Dendritic cell treated with granulocyte-macrophage colony-stimulating factor and Interleukin-4, amounts not matched to agents 40 ng/mL and 50 ng/mL, for 4 days (primary cell): ENCODE results near the gene NAALADL1.
"Not testable (repeated sequence)": the region's sequence is repeated elsewhere in the genome, so short reads cannot be mapped to it uniquely, and the experiment has no call there.

Experiments
- H3K27ac Mint-ChIP-seq: one replicate; pipeline ENCODE4 v1.8.0; 2022; ENCODE audit warnings: mild to moderate bottlenecking, mixed read lengths
- H3K27me3 Mint-ChIP-seq: one replicate; pipeline ENCODE4 v1.8.0; 2022; ENCODE audit warnings: mild to moderate bottlenecking, mixed read lengths
- H3K36me3 Mint-ChIP-seq: one replicate; pipeline ENCODE4 v1.8.0; 2022; ENCODE audit warnings: low read depth, mixed read lengths
- H3K4me1 Mint-ChIP-seq: one replicate; pipeline ENCODE4 v1.8.0; 2022; ENCODE audit warnings: low read depth, mixed read lengths
- H3K4me3 Mint-ChIP-seq: one replicate; pipeline ENCODE4 v1.8.0; 2022; ENCODE audit warnings: mild to moderate bottlenecking, moderate library complexity, mixed read lengths
- H3K9me3 Mint-ChIP-seq: one replicate; pipeline ENCODE4 v1.8.0; 2022; ENCODE audit warnings: mixed read lengths
- intact Hi-C: fragments of 100-400 bp; cut with micrococcal nuclease; formaldehyde crosslinking; loops from one replicate; pipeline ENCODE4 v1.15.0; 2022

The NAALADL1 gene

GRCh38 chr11:65026810-65027209, 31.5 kb downstream of the NAALADL1 start:
- Mint-ChIP-seq H3K36me3 (peaks cover 30% of the 10 kb centered on the region), H3K9me3 (no peaks in the 10 kb centered on the region), H3K4me1 (peaks cover 25% of the 10 kb centered on the region), H3K27ac (peak overlapping the region; percentile 80), H3K4me3 (peak overlapping the region; percentile 75), H3K27me3 (no peaks in the 10 kb centered on the region)
- intact Hi-C loops = loop anchor here (1.0 to 2.0 kb wide), 6 partner anchors 13 to 110 kb away; partner anchors contain the start of genes ARL2, ATG2A, CDCA5 and PPP2R5B

- H3K27me3 Mint-ChIP-seq, H3K9me3 Mint-ChIP-seq, intact Hi-C loops, H3K4me3 Mint-ChIP-seq, H3K27ac Mint-ChIP-seq: not testable (repeated sequence)
- Mint-ChIP-seq H3K36me3 (peaks cover 42% of the 10 kb centered on the region), H3K4me1 (peaks cover 21% of the 10 kb centered on the region)
Observed at GRCh38 chr11:65023502-65023901, 34.9 kb downstream of the NAALADL1 start.

GRCh38 chr11:65021509-65021908, 36.8 kb downstream of the NAALADL1 start:
- Mint-ChIP-seq H3K27me3 (no peaks in the 10 kb centered on the region), H3K4me3 (no peak overlapping the region), H3K9me3 (no peaks in the 10 kb centered on the region), H3K36me3 (peaks cover 62% of the 10 kb centered on the region), H3K4me1 (peaks cover 14% of the 10 kb centered on the region), H3K27ac (no peak overlapping the region)
- intact Hi-C loops = no loop called here

GRCh38 chr11:65021003-65021402, 37.4 kb downstream of the NAALADL1 start:
- Mint-ChIP-seq H3K27me3 (no peaks in the 10 kb centered on the region), H3K4me1 (peaks cover 19% of the 10 kb centered on the region), H3K9me3 (no peaks in the 10 kb centered on the region), H3K36me3 (peaks cover 67% of the 10 kb centered on the region), H3K4me3 (no peak overlapping the region), H3K27ac (no peak overlapping the region)
- intact Hi-C loops = no loop called here

- H3K27ac Mint-ChIP-seq = no peak overlapping the region
- H3K27me3 Mint-ChIP-seq = no peaks in the 10 kb centered on the region
- H3K36me3 Mint-ChIP-seq = peaks cover 70% of the 10 kb centered on the region
- no peaks in the 10 kb centered on the region for H3K9me3 Mint-ChIP-seq
- peaks cover 29% of the 10 kb centered on the region for H3K4me1 Mint-ChIP-seq
- H3K4me3 Mint-ChIP-seq = no peak overlapping the region
- intact Hi-C loops = no loop called here
Observed at GRCh38 chr11:65019824-65020223, 38.5 kb downstream of the NAALADL1 start.

GRCh38 chr11:65017937-65018336, 40.4 kb downstream of the NAALADL1 start:
- Mint-ChIP-seq H3K27ac (no peak overlapping the region), H3K4me3 (no peak overlapping the region), H3K27me3 (no peaks in the 10 kb centered on the region), H3K36me3 (peaks cover 69% of the 10 kb centered on the region), H3K9me3 (no peaks in the 10 kb centered on the region), H3K4me1 (peaks cover 36% of the 10 kb centered on the region)
- intact Hi-C loops = no loop called here

- no peaks in the 10 kb centered on the region for H3K27me3 Mint-ChIP-seq
- no peak overlapping the region for H3K4me3 Mint-ChIP-seq
- peaks cover 40% of the 10 kb centered on the region for H3K4me1 Mint-ChIP-seq
- intact Hi-C loops = no loop called here
- no peak overlapping the region for H3K27ac Mint-ChIP-seq
- H3K9me3 Mint-ChIP-seq = no peaks in the 10 kb centered on the region
- H3K36me3 Mint-ChIP-seq = peaks cover 57% of the 10 kb centered on the region
Observed at GRCh38 chr11:65016705-65017104, 41.6 kb downstream of the NAALADL1 start.

- intact Hi-C loops = loop anchor here (1.0 to 5.0 kb wide), 5 partner anchors 13 to 167 kb away; partner anchors contain the start of genes CDCA5, SNX15, VPS51 and ZFPL1
- Mint-ChIP-seq H3K4me3 (peak overlapping the region; percentile 89), H3K4me1 (peaks cover 34% of the 10 kb centered on the region), H3K9me3 (no peaks in the 10 kb centered on the region), H3K36me3 (peaks cover 42% of the 10 kb centered on the region), H3K27ac (peak overlapping the region; percentile 97), H3K27me3 (no peaks in the 10 kb centered on the region)
Observed at GRCh38 chr11:65014726-65015227, 43.6 kb downstream of the NAALADL1 start.

GRCh38 chr11:65013888-65014725, 44.2 kb downstream of the NAALADL1 start, which contains the start of gene ARL2:
TSS of gene ARL2 (plus strand) at chr11:65014160. CDS start at chr11:65014208, 48 bp downstream.
- Mint-ChIP-seq H3K9me3 (no peaks in the 10 kb centered on the region), H3K4me3 (peak within 1 kb of the TSS; percentile 89), H3K4me1 (peaks cover 31% of the 10 kb centered on the region), H3K27me3 (no peaks in the 10 kb centered on the region), H3K27ac (peak within 1 kb of the TSS; percentile 97), H3K36me3 (peaks cover 35% of the 10 kb centered on the region)
- intact Hi-C loops = loop anchor here (1.0 to 5.0 kb wide), 5 partner anchors 13 to 167 kb away; partner anchors contain the start of genes CDCA5, SNX15, VPS51 and ZFPL1

GRCh38 chr11:65013130-65013887, 45.0 kb downstream of the NAALADL1 start:
- Mint-ChIP-seq H3K36me3 (peaks cover 27% of the 10 kb centered on the region), H3K27me3 (no peaks in the 10 kb centered on the region), H3K9me3 (no peaks in the 10 kb centered on the region), H3K4me1 (peaks cover 31% of the 10 kb centered on the region), H3K4me3 (peak overlapping the region; percentile 89), H3K27ac (peak overlapping the region; percentile 97)
- intact Hi-C loops = loop anchor here (5.0 kb wide), 3 partner anchors 69 to 166 kb away; partner anchors contain the start of genes CDCA5, VPS51 and ZFPL1

- H3K9me3 Mint-ChIP-seq = no peaks in the 10 kb centered on the region
- H3K27ac Mint-ChIP-seq = no peak overlapping the region
- H3K4me1 Mint-ChIP-seq = peaks cover 9% of the 10 kb centered on the region
- H3K27me3 Mint-ChIP-seq = peaks cover 5% of the 10 kb centered on the region
- H3K36me3 Mint-ChIP-seq = no peaks in the 10 kb centered on the region
- no peak overlapping the region for H3K4me3 Mint-ChIP-seq
- intact Hi-C loops = no loop called here
Observed at GRCh38 chr11:65008873-65009272, 49.5 kb downstream of the NAALADL1 start.

GRCh38 chr11:65008016-65008415, 50.3 kb downstream of the NAALADL1 start:
- intact Hi-C loops = no loop called here
- H3K4me3 Mint-ChIP-seq = no peak overlapping the region
- peaks cover 8% of the 10 kb centered on the region for H3K27me3 Mint-ChIP-seq
- no peaks in the 10 kb centered on the region for H3K36me3 Mint-ChIP-seq
- H3K9me3 Mint-ChIP-seq = no peaks in the 10 kb centered on the region
- H3K4me1 Mint-ChIP-seq = peaks cover 5% of the 10 kb centered on the region
- H3K27ac Mint-ChIP-seq = no peak overlapping the region

- H3K27me3 Mint-ChIP-seq, H3K9me3 Mint-ChIP-seq, H3K36me3 Mint-ChIP-seq, intact Hi-C loops, H3K4me1 Mint-ChIP-seq, H3K27ac Mint-ChIP-seq, H3K4me3 Mint-ChIP-seq: not testable (repeated sequence)
Observed at GRCh38 chr11:65003968-65004367, 54.4 kb downstream of the NAALADL1 start.

GRCh38 chr11:65003282-65003681, 55.1 kb downstream of the NAALADL1 start:
- intact Hi-C loops = no loop called here
- H3K4me3 Mint-ChIP-seq = no peak overlapping the region
- H3K27ac Mint-ChIP-seq = no peak overlapping the region
- H3K4me1 Mint-ChIP-seq = peaks cover 7% of the 10 kb centered on the region
- H3K27me3 Mint-ChIP-seq = peaks cover 8% of the 10 kb centered on the region
- no peaks in the 10 kb centered on the region for H3K9me3 Mint-ChIP-seq
- no peaks in the 10 kb centered on the region for H3K36me3 Mint-ChIP-seq
